Activated CD4-positive, alpha-beta T cell treated with anti-CD3 and anti-CD28 coated beads for 36 hours (primary cell): Measurements from ENCODE around the gene CNGA1. TPM values are rescaled to one million over a fixed set of nuclear protein-coding genes. Genes with fewer than 3 reads are reported as not detected.
"Not testable (repeated sequence)": the region's sequence is repeated elsewhere in the genome, so short reads cannot be mapped to it uniquely, and the experiment has no call there.

Experiments used
- ATAC-seq: fragments of 200-7000 bp; cut with Tn5 transposase; one replicate; pipeline ENCODE4 v1.10.0; 2021; ENCODE audit warnings: mild to moderate bottlenecking, moderate library complexity
- CTCF ChIA-PET: fragments of 350-600 bp; sonication (Branson Sonifier 250); formaldehyde crosslinking; loops from one replicate; lab custom pipeline; 2021; ENCODE audit warnings: antibody characterized with exemption; lab: Charles Lee
- POLR2A ChIA-PET: fragments of 350-600 bp; sonication (Branson Sonifier 250); formaldehyde crosslinking; loops from one replicate; lab custom pipeline; 2021; ENCODE audit warnings: antibody characterized with exemption, inconsistent platforms; lab: Charles Lee
- DNase-seq: peaks from one replicate; pipeline ENCODE4 v3.0.0-alpha.2; 2020
- H3K27ac Mint-ChIP-seq: one replicate; pipeline ENCODE4 v1.8.0; 2021; ENCODE audit warnings: mixed read lengths
- H3K27me3 Mint-ChIP-seq: one replicate; pipeline ENCODE4 v1.8.0; 2021; ENCODE audit warnings: mixed read lengths
- H3K36me3 Mint-ChIP-seq: one replicate; pipeline ENCODE4 v1.8.0; 2021; ENCODE audit warnings: low read depth, mixed read lengths
- H3K4me1 Mint-ChIP-seq: one replicate; pipeline ENCODE4 v1.8.0; 2021; ENCODE audit warnings: mixed read lengths
- H3K4me3 Mint-ChIP-seq: one replicate; pipeline ENCODE4 v1.8.0; 2021; ENCODE audit warnings: mild to moderate bottlenecking, moderate library complexity, mixed read lengths
- H3K9me3 Mint-ChIP-seq: one replicate; pipeline ENCODE4 v1.8.0; 2021; ENCODE audit warnings: low read depth, mixed read lengths
- intact Hi-C, 2 experiments: fragments of 100-400 bp; cut with DNase I in 1 of 2; cut with micrococcal nuclease in 1 of 2; formaldehyde crosslinking; loops; one replicate each; pipeline versions ENCODE4 v1.14.2 to v1.15.1; 2022 to 2024; cut with DNase I, micrococcal nuclease
- total RNA-seq, 2 experiments: library from RNA; stranded (reverse); gene quantifications; one replicate each; pipeline ENCODE4 v1.2.3, GENCODE V29; 2021

Gene CNGA1
- total RNA-seq, 2 experiments from 2014 or later, result 0.16 to 0.30 TPM

- Mint-ChIP-seq H3K36me3 (no peaks in the 10 kb centered on the region), H3K4me3 (peak overlapping the region; percentile 76), H3K9me3 (no peaks in the 10 kb centered on the region), H3K27ac (peak overlapping the region; percentile 14), H3K27me3 (peaks cover 18% of the 10 kb centered on the region), H3K4me1 (peaks cover 24% of the 10 kb centered on the region)
- intact Hi-C loops, result loop anchor here (1.0 to 5.0 kb wide), 4 partner anchors 72 to 325 kb away; partner anchors contain the start of genes NFXL1 (in 1 of the 2), SLAIN2 (in 1 of the 2) and TEC (in 1 of the 2)
- ChIA-PET POLR2A (no interaction called here), CTCF (interaction anchor here (0.8 to 5.3 kb wide), 5 partner anchors 17 to 73 kb away, joined by 3 to 64 read pairs (median 3); no protein-coding TSS in a partner anchor)
- no peak for ATAC-seq
- DNase-seq, result no peak
Measured at GRCh38 chr4:48015678-48016077, 803 bp downstream of the CNGA1 start.

GRCh38 chr4:48015216-48015615 lies 1.3 kb downstream of the CNGA1 start:
- POLR2A ChIA-PET, result no interaction called here
- intact Hi-C loops, result loop anchor here (5.0 kb wide), 1 partner anchor 72 kb away; no protein-coding TSS in a partner anchor
- no peaks in the 10 kb centered on the region for H3K36me3 Mint-ChIP-seq
- no peak for DNase-seq
- no peak for ATAC-seq
- H3K4me3 Mint-ChIP-seq, result no peak overlapping the region
- no peak overlapping the region for H3K27ac Mint-ChIP-seq
- CTCF ChIA-PET, result interaction anchor here (1.4 to 1.5 kb wide), 3 partner anchors 13 to 73 kb away, joined by 3 to 4 read pairs (median 3); no protein-coding TSS in a partner anchor
- H3K4me1 Mint-ChIP-seq, result peaks cover 20% of the 10 kb centered on the region
- H3K9me3 Mint-ChIP-seq, result no peaks in the 10 kb centered on the region
- H3K27me3 Mint-ChIP-seq, result peaks cover 18% of the 10 kb centered on the region

GRCh38 chr4:48012824-48013223 lies 3.7 kb downstream of the CNGA1 start:
- intact Hi-C loops, result no loop called here
- Mint-ChIP-seq H3K4me1 (peaks cover 9% of the 10 kb centered on the region), H3K27ac (no peak overlapping the region), H3K4me3 (no peak overlapping the region), H3K36me3 (no peaks in the 10 kb centered on the region), H3K9me3 (no peaks in the 10 kb centered on the region), H3K27me3 (peaks cover 18% of the 10 kb centered on the region)
- CTCF ChIA-PET, result no interaction called here
- DNase-seq (no peak), ATAC-seq (no peak)
- POLR2A ChIA-PET, result no interaction called here

GRCh38 chr4:48011722-48012121 lies 4.8 kb downstream of the CNGA1 start:
- ATAC-seq (no peak), DNase-seq (no peak)
- no peaks in the 10 kb centered on the region for H3K36me3 Mint-ChIP-seq
- peaks cover 5% of the 10 kb centered on the region for H3K4me1 Mint-ChIP-seq
- H3K27me3 Mint-ChIP-seq, result peaks cover 18% of the 10 kb centered on the region
- H3K9me3 Mint-ChIP-seq, result peaks cover under 1% of the 10 kb centered on the region
- no peak overlapping the region for H3K4me3 Mint-ChIP-seq
- intact Hi-C loops, result no loop called here
- ChIA-PET POLR2A (interaction anchor here (0.6 kb wide), 1 partner anchor 739 kb away, joined by 3 read pairs; no protein-coding TSS in a partner anchor), CTCF (interaction anchor here (0.6 to 1.2 kb wide), 2 partner anchors 9 to 101 kb away, joined by 3 to 4 read pairs; no protein-coding TSS in a partner anchor)
- H3K27ac Mint-ChIP-seq, result no peak overlapping the region

DNA sequence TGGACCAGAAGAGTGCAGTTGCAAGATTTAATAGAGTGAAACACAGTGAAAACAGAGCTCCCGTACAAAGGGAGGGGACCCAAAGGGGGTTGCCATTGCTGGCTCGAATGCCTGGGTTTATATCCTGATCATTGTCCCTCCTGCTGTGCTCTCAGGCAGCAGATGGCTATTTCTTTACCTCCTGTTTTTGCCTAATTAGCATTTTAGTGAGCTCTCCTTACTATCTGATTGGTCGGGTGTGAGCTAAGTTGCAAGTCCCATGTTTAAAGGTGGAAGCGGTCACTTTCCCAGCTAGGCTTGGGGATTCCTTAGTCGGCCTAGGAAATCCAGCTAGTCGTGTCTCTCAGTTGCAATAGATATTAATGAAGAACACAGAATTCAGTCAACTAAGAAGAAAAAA lies 5.6 kb downstream of the CNGA1 start:
- H3K4me1 Mint-ChIP-seq, DNase-seq, intact Hi-C loops, H3K9me3 Mint-ChIP-seq, H3K27ac Mint-ChIP-seq, H3K36me3 Mint-ChIP-seq, ATAC-seq, H3K4me3 Mint-ChIP-seq: not testable (repeated sequence)
- ChIA-PET CTCF (interaction anchor here (0.8 to 2.1 kb wide), 4 partner anchors 8 to 30 kb away, joined by 3 to 8 read pairs (median 4); no protein-coding TSS in a partner anchor), POLR2A (interaction anchor here (0.6 kb wide), 1 partner anchor 187 kb away, joined by 3 read pairs; no protein-coding TSS in a partner anchor)
- peaks cover 15% of the 10 kb centered on the region for H3K27me3 Mint-ChIP-seq

DNA sequence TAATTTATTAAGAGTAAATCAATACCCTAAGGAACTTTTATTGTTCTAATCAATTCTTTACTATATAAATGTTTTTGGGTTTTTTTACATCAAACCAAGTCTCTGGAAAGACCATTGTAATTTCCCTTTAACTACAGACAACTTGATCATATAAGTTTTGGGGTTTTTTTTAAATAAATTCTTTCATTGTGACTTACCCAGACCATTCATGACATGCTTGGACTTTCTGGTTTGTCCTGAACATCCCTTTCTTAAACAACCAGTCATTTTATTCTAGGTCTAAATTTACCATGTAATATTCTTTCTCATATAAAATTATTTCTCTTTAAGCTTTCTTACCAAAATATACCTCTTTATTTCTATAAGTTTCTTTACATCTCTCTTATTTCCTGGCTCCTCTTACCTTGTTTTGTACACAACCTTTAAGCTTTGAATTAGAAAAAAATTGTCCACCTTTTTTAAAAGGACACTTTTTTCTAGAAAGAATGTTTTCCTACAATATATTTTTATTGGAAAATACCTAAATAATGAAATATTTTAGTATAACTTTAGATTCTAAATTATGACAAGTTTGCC lies 8.4 kb downstream of the CNGA1 start:
- peaks cover 8% of the 10 kb centered on the region for H3K9me3 Mint-ChIP-seq
- H3K27ac Mint-ChIP-seq, result no peak overlapping the region
- DNase-seq (no peak), ATAC-seq (no peak)
- intact Hi-C loops, result no loop called here
- H3K36me3 Mint-ChIP-seq, result no peaks in the 10 kb centered on the region
- no peak overlapping the region for H3K4me3 Mint-ChIP-seq
- ChIA-PET POLR2A (no interaction called here), CTCF (interaction anchor here (1.0 to 1.8 kb wide), 4 partner anchors 10 to 101 kb away, joined by 3 to 5 read pairs (median 4); no protein-coding TSS in a partner anchor)
- H3K4me1 Mint-ChIP-seq, result no peaks in the 10 kb centered on the region
- peaks cover 3% of the 10 kb centered on the region for H3K27me3 Mint-ChIP-seq

- POLR2A ChIA-PET, result no interaction called here
- CTCF ChIA-PET, result no interaction called here
- H3K27ac Mint-ChIP-seq, result no peak overlapping the region
- no peaks in the 10 kb centered on the region for H3K36me3 Mint-ChIP-seq
- no peak overlapping the region for H3K4me3 Mint-ChIP-seq
- no peaks in the 10 kb centered on the region for H3K27me3 Mint-ChIP-seq
- intact Hi-C loops, result no loop called here
- H3K4me1 Mint-ChIP-seq, result no peaks in the 10 kb centered on the region
- H3K9me3 Mint-ChIP-seq, result peaks cover 8% of the 10 kb centered on the region
- no peak for ATAC-seq
- no peak for DNase-seq
Measured at GRCh38 chr4:48005781-48006180, 10.7 kb downstream of the CNGA1 start.

GRCh38 chr4:48003568-48003967 lies 12.9 kb downstream of the CNGA1 start:
- intact Hi-C loops, result loop anchor here (1.0 to 2.0 kb wide), 3 partner anchors 43 to 137 kb away; no protein-coding TSS in a partner anchor
- H3K9me3 Mint-ChIP-seq, result peaks cover 10% of the 10 kb centered on the region
- H3K27me3 Mint-ChIP-seq, H3K4me1 Mint-ChIP-seq, H3K27ac Mint-ChIP-seq, ATAC-seq, POLR2A ChIA-PET, H3K4me3 Mint-ChIP-seq, H3K36me3 Mint-ChIP-seq: not testable (repeated sequence)
- CTCF ChIA-PET, result interaction anchor here (0.7 to 7.2 kb wide), 6 partner anchors 31 to 374 kb away, joined by 3 to 74 read pairs (median 4); no protein-coding TSS in a partner anchor
- DNase-seq, result peak; percentile 35

DNA sequence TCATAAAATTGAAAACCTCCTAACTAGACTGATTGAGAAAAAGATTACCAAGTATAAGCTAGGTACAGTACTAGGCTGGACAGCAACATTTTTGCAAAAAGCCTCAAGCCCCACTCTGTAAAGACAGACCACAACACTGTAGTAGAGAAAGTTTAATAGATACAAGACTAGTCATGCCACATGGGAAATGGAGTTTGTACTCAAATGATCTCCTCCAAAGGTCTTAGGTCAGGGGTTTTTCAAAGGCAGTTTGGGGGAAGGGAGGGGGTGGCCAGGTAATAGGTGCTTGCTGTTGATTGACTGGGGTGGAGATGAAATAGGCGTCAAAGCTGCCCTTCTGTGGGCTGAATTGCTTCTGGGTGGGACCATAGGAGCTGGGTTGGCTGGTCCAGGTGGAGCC lies 14.2 kb downstream of the CNGA1 start:
- H3K27ac Mint-ChIP-seq, result no peak overlapping the region
- DNase-seq (no peak), ATAC-seq (no peak)
- ChIA-PET CTCF (interaction anchor here (0.6 to 7.2 kb wide), 13 partner anchors 9 to 454 kb away, joined by 3 to 74 read pairs (median 3); no protein-coding TSS in a partner anchor), POLR2A (no interaction called here)
- H3K27me3 Mint-ChIP-seq, result peaks cover 5% of the 10 kb centered on the region
- intact Hi-C loops, result loop anchor here in 1 of 2 experiments (2.0 kb wide), 1 partner anchor 139 kb away; no protein-coding TSS in a partner anchor
- H3K36me3 Mint-ChIP-seq, result no peaks in the 10 kb centered on the region
- no peaks in the 10 kb centered on the region for H3K4me1 Mint-ChIP-seq
- no peak overlapping the region for H3K4me3 Mint-ChIP-seq
- peaks cover 14% of the 10 kb centered on the region for H3K9me3 Mint-ChIP-seq

DNA sequence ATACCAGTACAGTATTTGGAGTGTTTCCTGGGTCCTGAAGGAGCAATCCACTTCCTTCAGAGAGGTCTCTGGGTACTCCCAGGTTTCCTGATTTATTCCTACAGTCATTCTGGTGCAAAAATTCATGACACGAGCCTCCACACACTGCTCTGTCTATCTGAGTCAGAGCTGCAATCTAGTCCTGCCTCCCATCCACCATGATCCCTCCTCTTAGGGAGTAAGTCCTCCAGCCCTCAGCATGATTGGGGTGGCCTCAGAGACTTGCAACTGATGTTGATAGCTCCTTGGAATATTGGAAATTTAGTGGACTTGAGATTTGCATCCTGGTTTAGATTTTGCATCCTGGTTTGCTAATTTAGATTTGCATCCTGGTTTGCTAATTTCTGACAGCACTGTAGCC lies 20.5 kb downstream of the CNGA1 start:
- Mint-ChIP-seq H3K36me3 (no peaks in the 10 kb centered on the region), H3K4me3 (no peak overlapping the region), H3K9me3 (peaks cover 15% of the 10 kb centered on the region), H3K27me3 (peaks cover 5% of the 10 kb centered on the region), H3K4me1 (peaks cover 2% of the 10 kb centered on the region), H3K27ac (no peak overlapping the region)
- ChIA-PET POLR2A (no interaction called here), CTCF (interaction anchor here (0.6 to 1.2 kb wide), 2 partner anchors 10 to 46 kb away, joined by 3 to 4 read pairs; no protein-coding TSS in a partner anchor)
- intact Hi-C loops, result no loop called here
- ATAC-seq (no peak), DNase-seq (no peak)

DNA sequence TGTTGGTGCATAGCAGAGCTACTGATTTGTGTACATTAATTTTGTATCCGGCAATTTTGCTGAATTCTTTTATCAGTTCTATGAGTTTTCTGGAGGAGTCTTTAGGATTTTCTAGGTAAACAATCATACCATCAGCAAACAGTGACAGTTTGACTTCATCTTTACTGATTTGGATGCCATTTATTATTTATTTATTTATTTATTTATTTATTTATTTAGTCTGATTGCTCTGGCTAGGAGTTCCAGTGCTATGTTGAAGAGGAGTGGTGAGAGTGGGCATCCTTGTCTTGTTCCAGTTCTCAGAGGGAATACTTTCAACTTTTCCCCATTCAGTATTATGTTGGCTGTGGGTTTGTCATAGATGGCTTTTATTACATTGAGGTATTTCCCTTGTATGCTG lies 24.0 kb downstream of the CNGA1 start:
- peaks cover 20% of the 10 kb centered on the region for H3K9me3 Mint-ChIP-seq
- DNase-seq, H3K27ac Mint-ChIP-seq, H3K27me3 Mint-ChIP-seq, POLR2A ChIA-PET, H3K4me1 Mint-ChIP-seq, H3K36me3 Mint-ChIP-seq, ATAC-seq, H3K4me3 Mint-ChIP-seq, intact Hi-C loops: not testable (repeated sequence)
- CTCF ChIA-PET, result interaction anchor here (1.0 kb wide), 1 partner anchor 95 kb away, joined by 4 read pairs; no protein-coding TSS in a partner anchor
